Measurements from ENCODE around the gene DLG4.

The DLG4 gene

DNA sequence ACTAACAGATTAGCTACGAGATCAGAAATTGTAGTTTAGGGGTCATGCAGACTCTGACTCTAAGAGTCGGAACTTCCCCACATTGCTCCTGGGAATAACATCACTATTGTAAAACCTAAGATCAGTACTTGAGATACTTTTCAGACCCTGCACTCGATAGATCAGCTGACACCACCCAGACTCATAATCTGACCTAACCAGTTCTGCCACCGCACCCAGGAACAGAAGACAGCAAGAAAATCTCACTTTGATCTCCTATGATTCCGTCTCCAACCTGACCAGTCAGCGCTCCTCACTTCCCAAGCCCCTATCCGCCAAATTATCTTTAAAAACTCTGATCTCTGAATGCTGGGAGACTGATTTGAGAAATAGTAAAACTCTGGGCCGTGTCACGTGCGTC, 77.8 kb downstream of the DLG4 start:
- DNase-seq = no peak

- no peak for DNase-seq
These were observed 80.2 kb downstream of the DLG4 start for GRCh38 chr17:7139400-7139799.

DNA sequence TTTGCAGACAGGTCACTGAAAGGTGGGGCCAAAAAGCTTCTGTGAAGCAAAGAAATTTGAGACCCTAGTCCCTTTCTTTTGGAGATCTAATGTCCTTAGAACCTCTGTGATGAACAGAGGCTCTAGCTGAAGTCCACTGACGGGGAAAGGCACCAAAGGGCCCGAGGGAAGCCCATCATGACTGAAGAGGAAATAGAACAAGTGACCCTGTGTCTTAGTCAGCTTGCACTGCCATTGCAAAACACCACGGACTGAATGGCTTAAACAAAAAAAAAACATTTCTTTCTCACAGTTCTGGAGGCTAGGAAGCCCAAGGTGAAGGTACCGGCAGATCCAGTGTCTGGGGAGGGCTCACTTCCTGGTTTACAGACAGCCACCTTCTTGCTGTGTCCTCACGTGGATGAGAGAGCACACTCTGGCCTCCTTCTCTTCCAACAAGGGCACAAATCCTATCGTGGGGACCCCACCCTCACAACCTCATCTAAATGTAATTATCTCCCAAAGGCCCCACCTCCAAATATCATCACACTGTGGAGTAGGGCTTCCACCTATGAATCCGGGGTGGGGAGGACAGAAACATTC, 80.7 kb downstream of the DLG4 start:
- no peak for DNase-seq

DNA sequence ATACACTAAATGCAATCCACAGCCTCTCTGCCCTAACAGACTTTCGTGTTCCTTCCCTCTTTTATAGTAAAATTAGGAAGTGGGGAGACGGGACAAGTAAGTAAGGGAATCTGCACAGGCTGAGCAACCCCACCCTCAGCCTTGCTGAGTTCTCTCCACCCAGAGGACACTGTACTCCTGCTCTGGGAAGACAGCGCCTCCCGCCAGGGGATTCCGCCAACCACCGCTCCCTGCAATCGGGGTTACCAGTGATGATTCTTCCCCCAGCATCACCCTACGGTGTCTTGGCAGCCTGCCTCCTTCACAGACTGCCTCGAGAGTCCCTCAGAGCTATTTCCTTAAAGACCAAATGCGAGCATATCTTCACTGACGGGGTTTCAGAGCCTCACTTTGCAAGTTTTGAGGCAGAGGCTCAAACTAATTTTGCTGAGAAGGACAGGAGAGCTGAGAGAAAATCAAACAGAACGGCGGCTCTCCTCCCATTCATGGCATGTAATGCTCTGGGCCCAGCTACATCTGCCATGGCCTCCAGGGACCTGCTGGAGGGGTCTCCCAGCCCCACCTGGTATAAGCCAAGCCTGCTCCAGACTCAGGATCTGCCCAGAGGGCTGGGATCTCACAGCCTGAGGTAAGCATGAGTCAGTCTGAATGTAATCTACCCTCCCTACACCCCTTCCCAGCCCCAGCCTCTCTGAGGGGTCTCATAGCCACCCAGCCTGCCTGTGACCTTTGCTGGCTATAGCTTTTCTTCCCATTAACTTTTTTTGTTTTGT, 82.3 kb downstream of the DLG4 start:
- no peak for DNase-seq
